ENCODE results near the gene RPS15.

The RPS15 gene

DNA sequence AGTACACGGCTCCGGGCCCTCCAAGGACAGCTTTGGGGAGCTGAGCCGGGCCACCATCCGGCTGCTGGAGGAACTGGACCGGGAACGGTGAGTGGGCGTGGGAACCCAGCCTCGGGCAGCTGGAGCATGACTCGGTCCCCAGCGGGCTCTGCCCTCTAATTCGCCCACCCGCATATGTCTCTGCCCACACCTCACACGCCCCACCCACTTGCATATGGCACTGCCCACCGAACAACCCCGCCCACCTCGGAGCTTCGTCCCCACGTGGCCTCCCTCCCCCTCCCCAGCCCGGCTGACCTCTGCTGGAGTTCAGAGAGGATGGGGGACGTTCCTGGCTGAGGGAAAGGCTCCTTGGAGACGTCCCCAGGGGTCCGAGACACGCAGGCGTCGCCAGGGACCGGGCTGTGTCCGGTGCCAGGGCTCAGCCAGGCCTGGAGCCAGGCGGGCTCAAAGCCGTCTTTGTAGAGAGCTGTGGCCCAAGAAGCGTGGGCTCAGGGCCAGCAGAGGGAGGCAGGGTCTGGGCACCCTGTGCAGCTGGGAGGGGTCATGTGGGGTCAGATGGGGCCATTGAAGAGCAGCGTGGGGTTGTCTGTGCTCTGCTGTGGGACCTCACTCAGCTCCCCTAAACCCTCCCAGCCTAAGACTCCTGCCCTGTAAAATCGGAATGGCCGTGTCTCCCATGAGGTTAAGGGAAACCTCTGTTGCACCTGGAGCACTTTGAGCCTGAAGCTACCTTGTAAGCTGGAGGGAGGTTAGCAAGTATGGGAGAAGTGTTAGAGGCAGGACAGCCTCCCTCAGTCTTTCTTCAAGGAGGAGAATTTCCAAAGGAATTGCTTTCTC, 15.5 kb downstream of the RPS15 start:
- peak; percentile 41; the same call in 1 of the 2 replicates for TF ChIP-seq CTCF (IDR thresholded peaks at IDR 0.05)
- no peak for TF ChIP-seq ZFX (IDR thresholded peaks at IDR 0.05; ENCODE audit: borderline replicate concordance)
- peak overlapping the region; percentile 93 for H3K27ac ChIP-seq

- peak overlapping the region; percentile 93 for H3K27ac ChIP-seq
- no peak for TF ChIP-seq ZFX (IDR thresholded peaks at IDR 0.05; ENCODE audit: borderline replicate concordance)
- TF ChIP-seq CTCF (IDR thresholded peaks at IDR 0.05), result no peak
These were observed 16.8 kb downstream of the RPS15 start for GRCh38 chr19:1455002-1455335.

- H3K27ac ChIP-seq, result peak overlapping the region; percentile 93
- TF ChIP-seq CTCF (IDR thresholded peaks at IDR 0.05) (no peak), ZFX (IDR thresholded peaks at IDR 0.05; ENCODE audit: borderline replicate concordance) (no peak)
These were observed 17.3 kb downstream of the RPS15 start for GRCh38 chr19:1455336-1456120.

GRCh38 chr19:1456121-1456900, 18.1 kb downstream of the RPS15 start:
- peak overlapping the region; percentile 34; the same call in 1 of the 2 replicates for H3K27ac ChIP-seq
- TF ChIP-seq CTCF (IDR thresholded peaks at IDR 0.05) (no peak), ZFX (IDR thresholded peaks at IDR 0.05; ENCODE audit: borderline replicate concordance) (no peak)

GRCh38 chr19:1457031-1457739, 19.0 kb downstream of the RPS15 start:
- no peak for TF ChIP-seq CTCF (IDR thresholded peaks at IDR 0.05)
- no peak for TF ChIP-seq ZFX (IDR thresholded peaks at IDR 0.05; ENCODE audit: borderline replicate concordance)
- no peak overlapping the region for H3K27ac ChIP-seq

- no peak for TF ChIP-seq CTCF (IDR thresholded peaks at IDR 0.05)
- TF ChIP-seq ZFX (IDR thresholded peaks at IDR 0.05; ENCODE audit: borderline replicate concordance), result no peak
- H3K27ac ChIP-seq, result 0 out of 2 replicates have a peak overlapping the region, but pooled peaks have one; percentile 3
These were observed 19.7 kb downstream of the RPS15 start for GRCh38 chr19:1457892-1458291.

Data from 22Rv1 (cell line).